CD4-positive, alpha-beta T cell treated with Interleukin-10 for 1 hour (primary cell): ENCODE measurements around the gene FAF1.
"Not testable (repeated sequence)": the region's sequence is repeated elsewhere in the genome, so short reads cannot be mapped to it uniquely, and the experiment has no call there.

Experiments used
- DNase-seq: peaks from one replicate; pipeline ENCODE4 v3.0.0-alpha.2; 2020

The FAF1 gene

GRCh38 chr1:50610563-50610962 lies 349.5 kb downstream of the FAF1 start:
- no peak for DNase-seq

- no peak for DNase-seq
Observed at GRCh38 chr1:50609508-50609907, 350.6 kb downstream of the FAF1 start.

- DNase-seq: peak; percentile 19
Observed at GRCh38 chr1:50605186-50605875, 354.7 kb downstream of the FAF1 start.

- DNase-seq: no peak
Observed at GRCh38 chr1:50604580-50604979, 355.5 kb downstream of the FAF1 start.

GRCh38 chr1:50603274-50604271 lies 356.5 kb downstream of the FAF1 start:
- DNase-seq: no peak

- DNase-seq: no peak
Observed at GRCh38 chr1:50599546-50599945, 360.5 kb downstream of the FAF1 start.

- DNase-seq: no peak
Observed at GRCh38 chr1:50595874-50596273, 364.2 kb downstream of the FAF1 start.

- no peak for DNase-seq
Observed at GRCh38 chr1:50593515-50593914, 366.6 kb downstream of the FAF1 start.

- DNase-seq: no peak
Observed at GRCh38 chr1:50591598-50591997, 368.5 kb downstream of the FAF1 start.

- no peak for DNase-seq
Observed at GRCh38 chr1:50582346-50582745, 377.7 kb downstream of the FAF1 start.

- DNase-seq: no peak
Observed at GRCh38 chr1:50570066-50570468, 390.0 kb downstream of the FAF1 start.

- no peak for DNase-seq
Observed at GRCh38 chr1:50568782-50569181, 391.3 kb downstream of the FAF1 start.

GRCh38 chr1:50566405-50566804 lies 393.7 kb downstream of the FAF1 start:
- no peak for DNase-seq

- DNase-seq: no peak
Observed at GRCh38 chr1:50564417-50564816, 395.6 kb downstream of the FAF1 start.

- no peak for DNase-seq
Observed at GRCh38 chr1:50562106-50562505, 398.0 kb downstream of the FAF1 start.

GRCh38 chr1:50559421-50559820 lies 400.6 kb downstream of the FAF1 start:
- DNase-seq: no peak

GRCh38 chr1:50553921-50554320 lies 406.1 kb downstream of the FAF1 start:
- DNase-seq: no peak

- DNase-seq: no peak
Observed at GRCh38 chr1:50548243-50548642, 411.8 kb downstream of the FAF1 start.

- no peak for DNase-seq
Observed at GRCh38 chr1:50542362-50542761, 417.7 kb downstream of the FAF1 start.

- DNase-seq: no peak
Observed at GRCh38 chr1:50538476-50538875, 421.6 kb downstream of the FAF1 start.

- DNase-seq: no peak
Observed at GRCh38 chr1:50531601-50532000, 428.5 kb downstream of the FAF1 start.

- no peak for DNase-seq
Observed at GRCh38 chr1:50531027-50531426, 429.0 kb downstream of the FAF1 start.

- no peak for DNase-seq
Observed at GRCh38 chr1:50529510-50529909, 430.6 kb downstream of the FAF1 start.

GRCh38 chr1:50527987-50528320 lies 432.1 kb downstream of the FAF1 start:
- not testable (repeated sequence) for DNase-seq
